GM10248 (cell line): Measurements from ENCODE around the gene CDKAL1.

Experiments
- CTCF ChIA-PET: fragments of 300-600 bp; sonication (Branson Sonifier 250); formaldehyde crosslinking; extraction: SDS; loops from one replicate; lab custom pipeline; 2021; ENCODE audit warnings: antibody characterized with exemption; lab: Yijun Ruan, JAX
- POLR2A ChIA-PET: fragments of 350-650 bp; sonication (Branson Sonifier 250); formaldehyde crosslinking; extraction: SDS; loops from one replicate; lab custom pipeline; 2020; ENCODE audit warnings: antibody characterized with exemption; lab: Yijun Ruan, JAX
- DNase-seq: peaks from one replicate; pipeline ENCODE4 v3.0.0; 2012; ENCODE audit errors: extremely low spot score
- TF ChIP-seq, protein P1 (sequence below): IDR thresholded peaks from 2 replicates; pipeline ENCODE4 v1.5.1; 2012; ENCODE audit warnings: mild to moderate bottlenecking, low read depth; ENCODE audit errors: extremely low read depth, missing control alignments, control extremely low read depth

CDKAL1 gene

DNA sequence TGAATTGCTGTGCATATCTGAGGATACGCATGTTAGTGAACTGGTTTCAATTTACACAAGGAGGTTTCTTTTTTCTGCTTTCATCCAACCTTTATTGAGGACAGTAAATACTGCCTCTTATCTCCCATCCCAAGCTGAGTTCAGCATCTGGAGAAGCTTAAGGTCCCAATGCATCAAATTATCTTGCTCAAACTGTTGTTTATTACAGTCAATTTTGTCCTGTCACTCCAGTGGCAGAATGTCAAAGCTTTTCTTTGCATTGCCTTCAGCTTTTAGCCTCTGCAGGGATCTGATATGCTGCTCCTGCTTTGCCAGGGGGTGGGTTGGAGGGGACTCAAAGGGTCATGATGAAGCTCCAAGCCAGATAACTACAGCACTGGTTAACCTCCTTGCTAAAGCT is 623.9 kb downstream of the CDKAL1 start:
- ChIA-PET CTCF (no interaction called here), POLR2A (no interaction called here)
- DNase-seq = no peak
- TF ChIP-seq, protein P1, sequence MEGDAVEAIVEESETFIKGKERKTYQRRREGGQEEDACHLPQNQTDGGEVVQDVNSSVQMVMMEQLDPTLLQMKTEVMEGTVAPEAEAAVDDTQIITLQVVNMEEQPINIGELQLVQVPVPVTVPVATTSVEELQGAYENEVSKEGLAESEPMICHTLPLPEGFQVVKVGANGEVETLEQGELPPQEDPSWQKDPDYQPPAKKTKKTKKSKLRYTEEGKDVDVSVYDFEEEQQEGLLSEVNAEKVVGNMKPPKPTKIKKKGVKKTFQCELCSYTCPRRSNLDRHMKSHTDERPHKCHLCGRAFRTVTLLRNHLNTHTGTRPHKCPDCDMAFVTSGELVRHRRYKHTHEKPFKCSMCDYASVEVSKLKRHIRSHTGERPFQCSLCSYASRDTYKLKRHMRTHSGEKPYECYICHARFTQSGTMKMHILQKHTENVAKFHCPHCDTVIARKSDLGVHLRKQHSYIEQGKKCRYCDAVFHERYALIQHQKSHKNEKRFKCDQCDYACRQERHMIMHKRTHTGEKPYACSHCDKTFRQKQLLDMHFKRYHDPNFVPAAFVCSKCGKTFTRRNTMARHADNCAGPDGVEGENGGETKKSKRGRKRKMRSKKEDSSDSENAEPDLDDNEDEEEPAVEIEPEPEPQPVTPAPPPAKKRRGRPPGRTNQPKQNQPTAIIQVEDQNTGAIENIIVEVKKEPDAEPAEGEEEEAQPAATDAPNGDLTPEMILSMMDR = no peak

- CTCF ChIA-PET = no interaction called here
- peak; percentile 29 for DNase-seq
- TF ChIP-seq, protein P1 = no peak
- POLR2A ChIA-PET = no interaction called here
These were observed 624.6 kb downstream of the CDKAL1 start for GRCh38 chr6:21158873-21159272.

DNA sequence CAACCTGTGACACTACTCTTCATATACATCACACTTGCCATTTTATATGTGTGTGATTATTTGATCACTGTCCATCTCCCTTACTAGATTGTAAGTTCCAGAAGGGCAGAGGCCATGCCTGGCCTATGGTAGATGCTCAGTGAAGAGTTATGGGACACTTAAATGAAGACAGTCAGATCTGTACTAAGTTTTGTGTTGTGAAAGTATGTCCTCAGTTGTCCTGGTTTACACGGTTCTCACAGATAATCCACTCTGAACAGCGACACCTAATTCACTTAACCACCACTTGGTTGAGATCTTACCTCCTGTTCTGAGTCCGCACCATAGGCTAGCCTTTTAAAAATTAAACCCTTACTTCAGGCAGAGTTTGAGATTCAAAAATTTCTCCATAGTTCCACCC is 625.2 kb downstream of the CDKAL1 start:
- POLR2A ChIA-PET = no interaction called here
- CTCF ChIA-PET = no interaction called here
- TF ChIP-seq, protein P1 = no peak
- DNase-seq = no peak

DNA sequence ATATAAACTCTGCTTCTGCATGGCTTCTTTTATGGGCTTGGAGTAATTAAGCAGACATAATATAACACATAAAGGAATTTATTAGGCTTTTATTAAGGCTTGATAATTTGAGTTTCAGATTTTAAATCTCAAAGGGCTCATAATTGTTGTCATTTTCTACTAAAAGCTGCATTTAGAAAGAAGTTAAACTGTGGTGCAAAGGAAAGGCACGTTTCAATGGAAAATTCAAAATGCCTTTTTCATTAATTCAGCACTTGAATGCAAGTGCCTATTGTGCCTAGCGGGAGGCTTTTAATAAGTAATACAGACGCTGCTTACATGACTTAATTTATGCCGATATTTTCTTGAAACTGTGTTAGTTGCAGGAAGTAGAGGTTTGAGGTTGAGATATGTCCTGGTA is 627.5 kb downstream of the CDKAL1 start:
- TF ChIP-seq, protein P1 = no peak
- no peak for DNase-seq
- ChIA-PET POLR2A (no interaction called here), CTCF (no interaction called here)

DNA sequence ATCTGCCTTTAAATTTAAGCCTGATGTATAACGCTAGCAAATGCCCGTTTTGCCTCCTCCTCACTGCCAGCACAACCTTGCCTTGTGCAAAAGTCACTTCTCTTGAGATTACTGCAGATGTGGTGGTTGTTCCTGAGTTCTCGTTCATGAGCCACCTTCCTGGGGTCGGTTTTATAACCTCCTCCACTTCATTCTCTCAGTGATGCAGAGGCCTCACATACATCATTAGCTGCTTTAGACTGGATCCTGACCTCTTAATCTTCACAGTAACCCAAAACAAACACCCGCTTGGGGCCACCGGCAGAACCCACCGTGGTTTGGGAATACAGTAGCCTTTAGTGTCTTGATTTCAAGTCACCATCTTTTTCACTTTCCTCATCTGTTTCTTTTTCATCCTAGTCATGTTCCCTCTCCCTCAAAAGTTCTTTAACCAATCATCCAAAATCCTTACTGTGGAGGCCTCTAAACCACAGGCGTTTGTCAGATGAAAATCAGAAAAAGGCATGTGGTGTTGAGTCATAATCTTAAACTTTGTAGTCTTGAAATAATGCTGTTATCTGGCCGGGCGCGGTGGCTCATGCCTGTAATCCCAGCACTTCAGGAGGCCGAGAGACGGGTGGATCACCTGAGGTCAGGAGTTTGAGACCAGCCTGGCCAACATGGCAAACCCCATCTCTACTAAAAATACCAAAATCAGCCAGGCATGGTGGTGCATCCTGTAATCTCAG is 629.0 kb downstream of the CDKAL1 start:
- TF ChIP-seq, protein P1 = no peak
- ChIA-PET POLR2A (no interaction called here), CTCF (interaction anchor here (1.3 kb wide), 1 partner anchor 18 kb away, joined by 3 read pairs; no protein-coding TSS in a partner anchor)
- no peak for DNase-seq

GRCh38 chr6:21163838-21164180 is 629.6 kb downstream of the CDKAL1 start:
- CTCF ChIA-PET = interaction anchor here (1.2 to 1.9 kb wide), 2 partner anchors 12 to 15 kb away, joined by 4 to 9 read pairs; no protein-coding TSS in a partner anchor
- POLR2A ChIA-PET = no interaction called here
- no peak for DNase-seq
- TF ChIP-seq, protein P1 = no peak
